Subcutaneous adipose tissue (tissue), 4 donors: ENCODE data around the gene STK26. TPM values are rescaled to one million over a fixed set of nuclear protein-coding genes. Genes with fewer than 3 reads are reported as not detected.

Source experiments
- CTCF ChIP-seq: fragments of 450-650 bp; IDR thresholded peaks from one replicate; pipeline ENCODE4 v1.5.1; 2016; ENCODE audit warnings: low read depth, mild to moderate bottlenecking, control low read depth, antibody characterized with exemption, moderate library complexity
- total RNA-seq, 4 donors: library from RNA; depleted of rRNA; stranded (reverse); fragments of >200 nt; gene quantifications; one replicate each; pipeline ENCODE4 v1.1.0, GENCODE V29; 2016

STK26 gene
- 1 to 10 TPM; 5.4 to 8.4 (median 7.3) TPM for total RNA-seq

GRCh38 chrX:132022967-132023895 is at the start of gene STK26:
Gene STK26, plus strand, starts transcription at chrX:132023302. Its CDS starts 316 bp downstream, at chrX:132023618.
- no peak for TF ChIP-seq CTCF

- no peak for TF ChIP-seq CTCF
Measured at GRCh38 chrX:131975851-131976250, 47.3 kb upstream of the STK26 start.

- no peak for TF ChIP-seq CTCF
Measured at GRCh38 chrX:131977619-131978018, 45.5 kb upstream of the STK26 start.

GRCh38 chrX:131979116-131979515 is 44.0 kb upstream of the STK26 start:
- TF ChIP-seq CTCF, result no peak

GRCh38 chrX:131985526-131986049 is 37.5 kb upstream of the STK26 start:
- TF ChIP-seq CTCF, result no peak

GRCh38 chrX:131987252-131987651 is 35.9 kb upstream of the STK26 start:
- TF ChIP-seq CTCF, result no peak

GRCh38 chrX:131988236-131988635 is 34.9 kb upstream of the STK26 start:
- no peak for TF ChIP-seq CTCF
